ENCODE data around the gene SDK2.
"Not testable (repeated sequence)": the region's sequence is repeated elsewhere in the genome, so short reads cannot be mapped to it uniquely, and the experiment has no call there.

SDK2 gene

DNA sequence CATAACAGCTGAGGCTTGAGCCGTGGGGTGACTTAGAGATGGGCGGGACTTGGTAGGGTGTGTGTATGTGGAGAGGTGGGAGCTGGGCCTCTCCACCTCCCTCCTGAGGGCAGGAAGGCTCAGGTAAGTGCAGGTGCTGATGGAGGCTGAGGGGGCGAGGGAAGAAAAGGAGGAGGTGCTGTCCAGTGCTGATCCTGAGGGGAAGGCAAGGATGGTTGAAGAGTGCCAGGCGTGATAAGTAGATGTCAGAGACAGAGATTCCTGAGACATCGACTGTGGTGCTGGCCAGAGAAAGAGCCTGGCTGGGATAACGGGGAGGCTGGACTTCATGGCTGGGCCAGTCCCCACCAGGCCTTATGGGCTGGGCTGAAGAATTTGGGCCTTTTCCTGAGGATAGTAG is 159.1 kb downstream of the SDK2 start:
- DNase-seq (ENCODE audit: low read depth in 2 of 2), result no peak

DNA sequence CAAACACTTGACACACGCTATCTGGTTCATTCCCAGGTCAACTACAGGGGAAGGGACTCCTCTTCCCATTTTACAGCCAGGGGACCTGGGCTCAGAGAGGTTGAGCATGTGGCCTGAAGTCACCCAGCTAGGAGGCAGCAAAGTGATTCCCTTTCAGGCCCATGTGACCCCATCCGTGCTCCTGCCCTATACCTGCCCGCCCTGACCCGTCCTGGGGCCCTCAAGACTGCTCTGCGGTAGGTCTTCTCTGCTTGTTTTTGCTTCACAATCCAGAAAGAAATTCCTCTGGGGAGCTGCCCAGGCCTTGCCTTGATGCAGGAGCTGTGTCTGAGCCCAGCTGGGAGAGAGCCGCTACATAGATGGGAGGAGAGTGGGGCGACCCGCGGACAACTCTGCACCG is 161.4 kb downstream of the SDK2 start:
- no peak for DNase-seq (ENCODE audit: low read depth in 2 of 2)

DNA sequence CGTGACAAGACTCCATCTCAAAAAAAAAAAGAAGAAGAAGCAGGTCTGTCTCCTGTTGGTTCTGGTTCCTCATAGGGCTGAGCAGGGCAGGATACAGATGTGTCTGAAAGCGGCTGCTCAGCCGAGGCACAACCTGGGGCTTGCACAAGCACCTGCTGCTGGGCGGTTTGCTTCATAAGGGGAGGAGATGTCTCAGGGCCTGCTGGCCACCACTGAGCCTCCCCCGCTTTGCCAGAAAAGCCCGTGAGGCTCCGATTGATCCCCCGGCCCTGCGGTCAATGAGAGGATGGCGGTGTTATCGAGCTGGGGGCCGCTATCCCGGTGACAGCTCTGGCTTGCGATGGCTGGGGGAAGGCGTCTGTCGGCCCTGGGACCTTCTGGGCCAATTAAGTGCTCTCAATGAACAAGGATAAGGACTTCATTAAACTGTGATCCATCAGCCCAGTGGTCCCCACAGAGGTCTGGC is 162.0 kb downstream of the SDK2 start:
- no peak for DNase-seq (ENCODE audit: low read depth in 2 of 2)

DNA sequence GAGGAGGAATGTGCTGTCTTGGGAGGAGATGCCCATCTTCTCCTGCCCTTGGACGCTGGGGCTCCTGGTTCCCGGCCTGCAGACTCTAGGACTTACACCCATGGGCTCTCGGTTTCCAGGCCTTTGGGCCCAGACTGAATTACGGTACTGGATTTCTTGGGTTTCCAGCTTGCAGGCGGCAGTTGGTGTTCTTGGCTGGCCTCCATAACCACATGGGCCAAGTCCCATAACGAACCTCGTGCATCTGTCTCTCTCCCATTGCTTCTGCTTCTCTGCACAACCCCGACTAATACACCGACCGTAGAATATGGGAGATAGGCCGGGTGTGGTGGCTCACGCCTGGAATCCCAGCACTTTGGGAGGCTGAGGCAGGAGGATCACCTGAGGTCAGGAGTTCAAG is 162.6 kb downstream of the SDK2 start:
- DNase-seq (ENCODE audit: low read depth in 2 of 2), result no peak

DNA sequence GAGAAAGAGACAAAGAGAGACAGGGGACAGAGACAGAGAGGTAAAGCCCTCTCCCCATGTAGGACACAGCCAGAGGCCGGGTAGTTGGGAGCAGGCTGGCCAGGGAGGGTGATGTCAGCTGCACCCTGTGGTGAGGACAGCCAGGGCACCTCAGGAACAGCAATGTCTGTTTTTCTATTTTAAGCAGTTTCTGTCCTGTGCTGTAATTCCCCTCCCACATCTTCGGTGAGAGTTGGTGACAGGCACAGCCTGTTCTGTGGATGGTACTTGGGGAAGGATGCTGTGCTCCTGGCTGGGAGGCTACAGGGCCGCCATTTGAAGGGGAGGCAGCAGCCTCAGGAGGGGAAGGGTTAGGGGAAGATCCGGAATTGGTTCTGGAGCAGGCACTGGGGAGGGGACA is 163.5 kb downstream of the SDK2 start:
- DNase-seq (ENCODE audit: low read depth in 2 of 2), result no peak

DNA sequence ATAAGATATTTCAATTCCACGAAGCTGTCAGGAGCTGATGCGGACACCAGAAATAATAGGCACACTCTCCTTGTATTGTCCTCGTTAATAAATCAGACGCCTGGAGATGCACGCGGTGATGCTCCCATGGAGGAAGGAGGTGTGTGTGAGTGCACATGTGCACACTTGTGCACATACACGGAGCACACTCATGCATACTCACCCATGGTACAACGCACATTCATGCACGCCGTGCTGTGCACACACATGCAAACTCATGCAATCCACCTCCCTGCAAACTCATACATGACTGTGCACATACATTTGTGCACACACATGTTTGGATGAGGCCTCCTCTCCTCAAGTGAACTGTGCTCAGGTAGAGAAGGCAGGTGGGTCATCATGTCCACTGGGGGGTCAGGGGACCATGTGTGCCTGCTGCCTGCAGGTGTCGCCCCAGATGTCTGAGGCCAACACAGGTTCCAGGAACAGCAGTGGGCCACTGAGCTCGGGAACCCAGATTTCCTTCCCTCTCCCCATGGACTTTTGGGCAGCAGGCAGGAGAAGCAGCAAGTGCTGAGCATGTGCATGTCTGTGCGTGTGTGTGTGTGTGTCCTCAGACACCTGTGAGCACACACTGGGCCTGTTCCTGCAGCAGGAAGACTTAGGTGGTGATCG is 165.3 kb downstream of the SDK2 start:
- DNase-seq (ENCODE audit: low read depth in 2 of 2), result no peak

DNA sequence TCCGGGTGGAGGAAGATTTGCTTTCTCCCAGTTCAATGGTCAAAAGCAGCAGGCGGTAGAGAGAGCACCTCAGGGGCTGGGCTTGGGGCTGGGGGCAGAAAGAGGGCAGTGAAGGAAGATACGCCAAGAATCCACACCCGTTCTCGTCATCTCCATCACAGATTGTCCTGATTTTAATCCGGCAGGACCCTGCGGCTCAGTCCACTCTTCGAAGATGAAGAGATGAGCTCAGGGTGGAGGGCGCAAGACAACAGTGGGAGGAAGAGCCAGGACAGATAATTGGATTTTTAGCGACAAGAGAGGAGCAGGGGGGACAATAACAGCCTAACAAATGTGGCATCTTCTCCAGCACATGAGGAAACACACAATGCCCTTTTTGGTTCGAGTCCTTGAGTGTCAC is 165.9 kb downstream of the SDK2 start:
- DNase-seq (ENCODE audit: low read depth in 2 of 2), result no peak

DNA sequence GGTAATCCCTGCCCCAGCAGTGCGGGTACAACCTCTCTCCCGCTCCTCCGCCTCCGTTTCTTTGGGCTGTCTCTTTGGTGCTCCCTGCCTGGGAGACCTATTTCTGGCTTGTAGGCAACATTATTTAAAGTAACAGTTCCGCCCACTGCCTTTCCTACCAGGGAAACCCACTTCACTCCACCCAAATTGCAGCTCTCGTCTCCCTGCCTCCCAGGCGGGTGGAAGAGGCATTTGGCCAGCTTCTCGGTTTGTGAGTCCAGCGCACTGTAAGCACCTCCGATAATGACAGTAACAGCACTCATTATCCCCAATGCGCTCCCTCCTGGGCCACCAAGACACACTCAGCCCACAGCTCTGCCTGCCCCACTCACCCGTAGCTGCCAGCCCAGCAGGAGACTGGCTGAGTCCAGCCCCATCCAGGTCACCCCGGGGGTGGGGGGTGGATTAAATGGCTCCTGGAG is 167.3 kb downstream of the SDK2 start:
- DNase-seq (ENCODE audit: low read depth in 2 of 2), result no peak

DNA sequence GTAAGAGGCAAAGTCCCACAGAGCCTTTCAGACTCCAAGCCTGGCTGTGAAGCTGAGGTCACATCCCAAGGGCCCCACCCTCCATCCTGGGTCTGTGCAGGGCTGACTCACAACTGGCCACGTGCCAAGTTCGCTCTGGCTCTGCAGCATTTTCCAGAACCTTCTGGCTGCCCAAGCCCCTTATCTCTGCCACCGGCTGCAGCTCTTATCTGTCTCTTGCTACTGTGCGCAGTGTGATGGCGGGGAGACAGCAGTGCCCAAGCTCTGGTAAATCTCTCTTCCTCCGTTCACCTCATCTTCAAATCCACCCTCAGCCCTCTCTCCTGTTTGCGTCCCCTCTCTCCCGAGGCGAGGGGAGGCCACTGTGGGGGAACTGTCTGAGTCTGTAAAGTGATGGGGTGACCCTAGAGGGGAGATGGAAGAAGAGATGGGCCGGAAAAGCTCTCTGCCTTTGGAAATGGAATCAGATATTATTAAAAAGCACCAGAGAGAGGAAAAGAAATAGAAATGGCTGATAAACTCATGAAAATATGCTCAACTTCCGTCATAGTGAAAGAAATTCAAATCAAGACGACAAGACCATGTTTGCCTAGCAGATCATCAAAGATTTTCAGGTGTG is 169.8 kb downstream of the SDK2 start:
- no peak for DNase-seq (ENCODE audit: low read depth in 2 of 2)

DNA sequence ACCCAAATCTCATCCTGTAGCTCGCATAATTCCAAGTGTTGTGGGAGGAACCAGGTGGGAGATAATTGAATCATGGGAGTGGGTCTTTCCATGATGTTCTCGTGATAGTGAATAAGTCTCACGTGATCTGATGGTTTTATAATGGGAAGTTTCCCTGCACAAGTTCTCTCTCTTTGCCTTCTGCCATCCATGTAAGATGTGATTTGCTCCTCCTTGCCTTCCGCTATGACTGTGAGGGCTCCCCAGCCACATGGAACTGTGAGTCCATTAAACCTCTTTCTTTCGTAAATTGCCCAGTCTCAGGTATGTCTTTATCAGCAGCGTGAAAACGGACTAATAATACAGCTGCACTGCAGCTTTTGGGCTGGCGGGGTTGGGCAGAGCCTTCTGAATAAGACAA is 171.5 kb downstream of the SDK2 start:
- DNase-seq (ENCODE audit: low read depth in 2 of 2), result not testable (repeated sequence)

DNA sequence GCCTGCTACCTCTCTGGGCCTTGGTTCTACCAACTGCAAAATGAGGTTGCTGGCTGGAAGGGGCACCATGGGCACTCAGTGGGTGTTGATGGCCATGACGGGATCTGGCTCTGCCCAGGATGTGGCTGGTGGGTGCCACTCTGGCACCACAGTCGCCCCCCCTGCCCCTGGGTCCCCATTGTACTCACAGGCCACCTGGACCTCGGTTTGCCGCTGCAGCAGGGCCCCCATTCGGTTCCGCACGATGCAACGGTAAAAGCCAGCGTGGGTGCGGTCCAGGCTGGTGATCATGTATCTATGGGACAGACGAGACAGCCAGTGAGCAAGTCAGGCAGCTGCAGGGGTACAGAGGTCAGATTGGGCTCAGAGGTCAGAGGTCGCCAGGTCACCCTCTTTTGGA is 172.3 kb downstream of the SDK2 start:
- no peak for DNase-seq (ENCODE audit: low read depth in 2 of 2)

DNA sequence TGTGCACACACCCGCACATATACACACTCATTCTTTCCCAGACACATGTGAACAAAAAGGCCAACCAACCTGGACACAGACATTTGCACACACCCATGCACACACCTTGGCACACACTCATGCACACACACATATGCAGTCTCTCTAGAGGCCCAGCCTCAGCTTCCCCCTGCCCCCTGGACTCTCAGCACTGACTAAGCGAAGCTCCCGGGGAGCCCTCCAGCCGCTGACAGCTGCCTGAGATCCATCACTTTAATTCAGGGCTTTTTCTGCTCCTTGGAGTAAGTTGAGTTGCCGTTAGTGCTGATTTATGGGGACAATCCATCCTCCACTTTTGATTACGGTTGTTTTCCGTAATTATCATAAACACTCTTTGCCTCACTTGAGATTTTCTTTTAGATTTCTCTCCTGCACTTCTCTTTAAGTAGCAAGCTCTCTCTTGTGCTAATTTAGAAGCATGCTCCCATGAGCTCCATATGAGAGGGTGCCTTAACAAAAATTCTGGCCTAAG is 173.9 kb downstream of the SDK2 start:
- no peak for DNase-seq (ENCODE audit: low read depth in 2 of 2)

DNA sequence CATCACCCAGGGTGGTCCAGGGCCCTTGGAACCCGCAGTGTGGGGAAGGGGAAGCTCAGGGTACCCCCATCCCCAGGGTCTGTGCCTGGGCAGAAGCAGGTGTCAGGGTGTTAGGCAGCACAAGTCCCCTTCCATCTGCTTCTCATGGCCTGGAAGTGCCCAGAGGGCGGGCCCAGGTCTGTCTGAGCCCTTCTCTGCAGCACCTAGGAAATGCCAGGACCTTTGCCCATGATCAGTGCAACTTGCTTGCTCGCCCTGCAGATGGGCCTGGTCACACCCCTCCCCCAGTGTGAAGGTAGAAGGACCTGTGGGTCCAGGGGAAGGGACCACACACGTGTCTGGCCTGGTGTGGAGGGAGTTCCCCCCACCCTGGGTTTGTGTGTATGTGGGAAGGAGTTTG is 174.9 kb downstream of the SDK2 start:
- no peak for DNase-seq (ENCODE audit: low read depth in 2 of 2)

DNA sequence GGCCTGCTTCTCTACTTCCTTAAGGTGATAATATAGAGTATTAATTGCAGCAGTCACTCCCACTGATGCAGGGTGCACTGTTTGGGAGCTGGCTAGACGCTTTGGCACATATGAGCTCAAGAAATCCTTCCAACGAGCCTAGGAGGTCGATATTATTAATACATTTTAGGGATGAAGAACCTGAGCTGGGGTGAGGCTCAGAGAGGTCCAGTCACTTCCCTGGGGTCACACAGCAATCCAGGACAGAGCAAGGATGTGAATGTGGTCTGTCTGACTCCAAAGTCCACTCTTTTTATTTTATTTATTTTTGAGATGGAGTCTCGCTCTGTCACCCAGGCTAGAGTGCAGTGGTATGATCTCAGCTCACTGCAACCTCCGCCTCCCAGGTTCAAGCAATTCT is 176.0 kb downstream of the SDK2 start:
- DNase-seq (ENCODE audit: low read depth in 2 of 2), result no peak

DNA sequence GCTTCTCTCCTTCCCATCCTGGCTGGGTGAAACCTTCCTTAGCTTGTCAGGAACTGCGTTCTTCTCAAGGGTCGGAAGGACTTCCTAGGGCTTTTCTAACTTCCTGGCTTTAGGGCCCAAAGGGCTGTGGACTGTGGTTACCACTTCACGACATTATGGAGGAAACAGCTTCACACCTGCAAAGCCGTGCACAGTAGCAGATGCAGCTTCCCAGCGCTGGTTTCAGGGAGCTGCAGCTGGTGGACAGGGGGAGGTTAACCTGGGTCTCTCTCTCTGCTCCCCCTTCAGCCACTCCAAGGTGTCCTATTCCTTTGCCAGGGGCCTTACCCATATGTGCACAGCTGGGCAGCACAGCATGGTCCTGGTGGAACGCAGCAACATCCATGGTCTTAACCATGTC is 176.6 kb downstream of the SDK2 start:
- DNase-seq (ENCODE audit: low read depth in 2 of 2), result no peak

DNA sequence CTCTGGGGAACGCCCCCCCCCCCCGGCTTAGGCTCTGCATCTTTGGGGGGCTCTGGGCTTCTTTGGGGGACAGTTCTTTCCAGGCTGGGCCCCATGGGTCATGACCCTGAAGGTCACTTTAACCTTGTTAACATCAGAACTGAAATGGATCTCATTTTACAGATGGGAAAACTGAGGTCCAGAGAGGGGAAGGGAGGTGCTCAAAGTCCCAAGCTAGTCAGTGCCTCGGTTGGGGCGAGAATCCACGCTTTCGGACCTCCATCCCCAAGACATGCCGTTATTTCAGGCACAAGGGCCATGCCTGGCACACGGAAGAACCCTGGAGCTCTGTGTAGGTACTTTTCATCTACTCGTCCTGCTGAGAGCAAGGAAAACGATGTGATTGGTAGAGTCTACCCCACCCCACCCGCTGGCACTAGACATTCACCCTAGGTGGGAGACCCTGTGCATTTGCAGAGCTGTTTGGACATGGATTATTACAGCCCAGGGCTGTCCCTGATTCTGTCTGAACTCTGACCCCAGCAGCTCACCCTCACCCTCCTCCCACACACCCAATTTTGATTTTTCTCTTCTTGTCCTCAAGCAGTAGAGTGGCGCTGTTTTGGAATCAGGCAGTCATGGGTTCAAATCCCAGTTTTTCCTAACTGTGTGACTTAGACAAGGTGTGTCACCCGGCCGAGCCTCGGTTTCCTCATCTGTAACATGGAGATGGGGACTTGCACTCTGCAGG is 177.4 kb downstream of the SDK2 start:
- DNase-seq (ENCODE audit: low read depth in 2 of 2), result no peak

DNA sequence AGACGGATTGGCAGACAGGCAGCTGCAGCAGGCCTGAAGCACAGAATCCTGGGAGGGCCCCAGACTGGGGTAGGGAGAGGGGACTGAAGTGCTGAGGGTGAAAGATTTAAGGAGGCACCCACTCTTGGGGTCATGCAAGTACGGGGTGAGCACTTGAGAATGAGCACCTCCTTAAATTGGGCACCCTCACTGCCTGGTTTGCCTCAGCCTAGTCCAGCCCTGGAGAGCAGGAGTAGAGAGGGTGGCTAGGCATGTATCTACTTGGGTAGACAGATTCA is 178.4 kb downstream of the SDK2 start:
- no peak for DNase-seq (ENCODE audit: low read depth in 2 of 2)

DNA sequence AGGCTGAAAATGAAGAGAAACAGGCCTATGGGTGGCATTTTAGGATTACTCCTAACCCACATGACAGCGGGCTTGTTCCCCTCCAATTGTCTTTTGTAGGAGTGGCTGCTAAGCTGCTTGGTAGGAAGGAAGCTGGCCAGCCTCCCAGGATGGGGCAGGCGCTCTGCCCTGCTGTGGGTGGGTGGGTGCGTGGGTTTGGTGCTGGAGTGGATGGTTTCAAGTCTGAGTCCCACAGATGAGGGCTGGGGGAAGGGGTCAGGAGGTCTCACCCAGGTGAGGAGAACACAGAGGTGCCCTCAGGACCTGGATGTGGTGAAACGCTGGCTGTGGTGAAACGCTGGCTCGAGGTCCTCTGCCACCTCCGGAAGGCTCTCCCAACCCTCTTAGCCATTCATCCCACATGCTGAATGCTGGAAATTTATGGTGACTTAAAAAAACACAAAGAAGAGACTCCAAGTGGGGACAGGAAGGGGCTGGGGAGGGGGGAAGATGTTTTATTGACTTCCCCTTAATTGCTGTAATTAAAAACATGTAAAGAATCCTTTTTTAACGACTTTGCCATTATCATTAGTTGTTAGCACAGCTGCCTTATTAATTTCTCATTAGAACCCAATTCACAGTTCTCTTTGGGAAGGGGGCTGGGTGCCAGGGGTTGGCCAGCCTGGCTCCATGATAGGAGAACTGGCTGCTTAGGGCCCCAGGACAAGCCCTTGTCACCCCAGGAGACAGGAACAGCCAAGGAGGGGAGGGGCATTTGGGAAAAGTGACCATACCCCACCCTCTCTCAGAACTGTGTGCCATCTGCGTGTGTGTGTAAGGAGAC is 178.9 kb downstream of the SDK2 start:
- no peak for DNase-seq (ENCODE audit: low read depth in 2 of 2)

DNA sequence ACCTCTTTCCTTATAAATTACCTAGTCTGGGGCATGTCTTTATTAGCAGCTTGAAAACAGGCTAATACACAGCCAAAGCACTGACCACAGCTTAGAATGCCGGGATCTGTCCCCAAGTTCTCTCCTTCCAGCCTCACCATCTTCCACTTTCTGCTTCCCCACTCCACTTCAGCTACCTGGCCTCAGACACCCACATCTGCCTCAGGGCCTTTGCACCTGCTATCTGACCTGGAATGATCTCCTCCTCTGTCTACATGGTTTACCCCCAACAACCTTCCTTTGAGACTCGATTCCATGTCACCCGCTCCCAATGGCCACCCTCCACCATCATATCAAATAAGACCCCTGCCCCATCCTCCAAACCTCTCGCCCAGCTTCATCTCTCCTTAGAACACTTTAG is 179.8 kb downstream of the SDK2 start:
- DNase-seq (ENCODE audit: low read depth in 2 of 2), result no peak

DNA sequence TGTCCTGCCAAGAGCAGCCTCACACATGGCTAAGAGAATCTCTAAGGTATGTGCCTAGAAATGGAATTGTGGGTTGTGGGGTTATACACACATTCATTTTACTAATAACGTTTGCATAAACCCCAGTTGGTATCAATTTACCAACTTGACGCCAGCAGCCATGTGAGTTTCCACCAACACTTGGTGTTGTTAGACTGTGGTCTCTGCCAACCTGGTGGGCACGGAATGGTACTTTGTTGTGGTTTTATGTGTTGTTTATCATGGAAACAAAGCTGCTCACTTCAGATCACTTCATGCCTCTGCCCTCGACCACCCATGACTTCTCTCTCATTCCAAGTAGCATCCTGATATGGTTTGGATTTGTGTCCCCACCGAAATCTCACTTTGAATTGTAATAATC is 180.4 kb downstream of the SDK2 start:
- DNase-seq (ENCODE audit: low read depth in 2 of 2), result no peak

DNA sequence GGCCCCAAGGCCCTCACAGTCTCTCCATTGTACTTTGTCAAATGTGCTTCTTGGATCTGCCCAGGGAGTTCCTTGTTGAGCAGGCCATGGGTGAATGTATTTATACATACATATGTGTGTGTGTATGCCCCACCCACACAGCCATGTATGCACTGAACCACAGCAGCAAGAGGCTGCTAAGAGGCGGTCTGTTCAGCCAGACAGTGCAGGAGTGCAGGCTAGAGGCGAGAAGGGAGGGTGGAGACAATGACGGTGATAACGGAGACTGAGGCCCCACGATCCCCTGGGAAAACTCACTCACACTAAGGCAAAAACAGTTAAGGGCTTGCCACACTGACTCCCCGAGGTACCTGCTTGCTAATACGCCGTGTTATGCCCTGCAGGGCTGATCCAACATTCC is 181.4 kb downstream of the SDK2 start:
- DNase-seq (ENCODE audit: low read depth in 2 of 2), result no peak

DNA sequence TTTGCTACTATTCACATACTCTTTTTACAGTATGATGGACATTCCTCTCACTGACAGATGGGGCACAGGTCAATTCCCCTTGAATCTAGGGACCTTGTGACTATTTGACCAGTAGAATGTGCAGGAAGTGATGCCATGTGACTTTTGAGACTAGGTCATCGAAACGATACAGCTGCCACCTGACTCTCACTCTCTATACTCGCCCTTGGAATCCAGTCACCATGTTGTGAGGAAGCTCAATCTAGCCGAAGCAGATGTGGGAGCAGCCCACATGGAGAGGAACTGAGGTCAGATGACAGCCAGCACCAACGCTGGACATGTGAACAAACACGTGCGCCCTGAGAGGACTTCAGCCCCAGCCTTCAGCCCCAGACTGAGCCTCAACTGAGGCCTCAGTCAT is 184.3 kb downstream of the SDK2 start:
- no peak for DNase-seq (ENCODE audit: low read depth in 2 of 2)

Measured in stimulated activated CD4-positive, alpha-beta T cell treated with anti-CD3 and anti-CD28 coated beads, Interleukin-1b, Interleukin-23, amount 100 ng/mL, for 1 hour (primary cell).